PFSK-1 (cell line): ENCODE results near the gene VGLL4.

Experiments used
- POLR2AphosphoS5 ChIP-seq: IDR thresholded peaks from 2 replicates; pipeline ENCODE4 v1.6.1; 2012; ENCODE audit warnings: low read depth, mild to moderate bottlenecking, control low read depth, low read length, moderate library complexity
- SIN3A ChIP-seq: IDR thresholded peaks from 2 replicates; pipeline ENCODE4 v1.6.1; 2012; ENCODE audit warnings: mild to moderate bottlenecking, low read length, moderate library complexity, borderline replicate concordance; ENCODE audit not compliant: insufficient read depth
- TAF1 ChIP-seq: IDR thresholded peaks from 2 replicates; pipeline ENCODE4 v1.6.1; 2012; ENCODE audit warnings: low read length, control low read depth, borderline replicate concordance; ENCODE audit not compliant: insufficient read depth

GRCh38 chr3:11609481-11609880 is 34.2 kb downstream of the VGLL4 start:
- TF ChIP-seq TAF1 (no peak), POLR2AphosphoS5 (no peak), SIN3A (no peak)
